H1 (cell line): ENCODE results near the gene GPR155. TPM values are rescaled to one million over a fixed set of nuclear protein-coding genes. Genes with fewer than 3 reads are reported as not detected.

ENCODE experiments used
- BCL11A ChIP-seq, 2 experiments: IDR thresholded peaks; one replicate each; pipeline ENCODE4 v1.6.1; 2011; ENCODE audit warnings: low read depth in 2 of 2, low read length in 2 of 2, mild to moderate bottlenecking in 2 of 2
- CBX5 ChIP-seq: fragments of 300-800, 300-1000 bp; sonication (generic); IDR thresholded peaks from 2 replicates; pipeline ENCODE4 v1.7.1; 2016; ENCODE audit warnings: antibody characterized with exemption, low read length, low read depth
- EP300 ChIP-seq, 2 experiments: IDR thresholded peaks; 1 replicate in 1 of 2; 2 replicates in 1 of 2; pipeline ENCODE4 v1.6.1; 2011 to 2012; ENCODE audit warnings: low read depth in 2 of 2, low read length in 2 of 2, mild to moderate bottlenecking in 2 of 2, borderline replicate concordance in 1 of 2, inconsistent platforms in 1 of 2, moderate library complexity in 1 of 2
- JUND ChIP-seq: IDR thresholded peaks from 2 replicates; pipeline ENCODE4 v1.6.1; 2011; ENCODE audit warnings: mild to moderate bottlenecking, improper control_type of control experiment, low read length
- NRF1 ChIP-seq: IDR thresholded peaks from 2 replicates; pipeline ENCODE4 v1.6.1; 2011; ENCODE audit warnings: mild to moderate bottlenecking, low read depth, low read length, improper control_type of control experiment
- polyA plus RNA-seq, 7 experiments: library from polyadenylated mRNA; depleted of rRNA in 3 of 7; stranded (reverse) in 5 of 7; unstranded in 2 of 7; fragments of >200 nt in 5 of 7; fragments of 200-250 nt in 2 of 7; gene quantifications; 1 replicate in 5 of 7; 2 replicates in 1 of 7; 4 replicates in 1 of 7; pipeline versions ENCODE4 v1.2.1 to v1.2.3, GENCODE V29; 2011 to 2013; ENCODE audit warnings: missing spikeins in 2 of 7, mixed read lengths in 2 of 7
- total RNA-seq: library from RNA; stranded (reverse); fragmentation: NEBNext Ultra II Directional; extraction: Animal tissue kit (Norgen Biotek cat#: 25700); gene quantifications from 2 replicates; pipeline ENCODE4 v1.2.1, GENCODE V29; 2021

Gene GPR155
- total and polyA plus RNA-seq, 2 of the 8 experiments (the other 6 are each of a cell fraction or from before 2014, with no cell fraction given): 0.26 to 2.1 TPM

GRCh38 chr2:174527959-174528358 lies 41.1 kb upstream of the GPR155 start (continued):
- no peak for TF ChIP-seq JUND
- no peak for TF ChIP-seq CBX5
- TF ChIP-seq BCL11A (IDR thresholded peaks at IDR 0.05; ENCODE audit: low read depth in 2 of 2, low read length in 2 of 2): no peak
- TF ChIP-seq EP300 (IDR thresholded peaks at IDR 0.05; ENCODE audit: borderline replicate concordance in 1 of 2, low read depth in 2 of 2, low read length in 2 of 2): no peak
- TF ChIP-seq NRF1: no peak
